ENCODE results near the gene OR6B2.

DNA sequence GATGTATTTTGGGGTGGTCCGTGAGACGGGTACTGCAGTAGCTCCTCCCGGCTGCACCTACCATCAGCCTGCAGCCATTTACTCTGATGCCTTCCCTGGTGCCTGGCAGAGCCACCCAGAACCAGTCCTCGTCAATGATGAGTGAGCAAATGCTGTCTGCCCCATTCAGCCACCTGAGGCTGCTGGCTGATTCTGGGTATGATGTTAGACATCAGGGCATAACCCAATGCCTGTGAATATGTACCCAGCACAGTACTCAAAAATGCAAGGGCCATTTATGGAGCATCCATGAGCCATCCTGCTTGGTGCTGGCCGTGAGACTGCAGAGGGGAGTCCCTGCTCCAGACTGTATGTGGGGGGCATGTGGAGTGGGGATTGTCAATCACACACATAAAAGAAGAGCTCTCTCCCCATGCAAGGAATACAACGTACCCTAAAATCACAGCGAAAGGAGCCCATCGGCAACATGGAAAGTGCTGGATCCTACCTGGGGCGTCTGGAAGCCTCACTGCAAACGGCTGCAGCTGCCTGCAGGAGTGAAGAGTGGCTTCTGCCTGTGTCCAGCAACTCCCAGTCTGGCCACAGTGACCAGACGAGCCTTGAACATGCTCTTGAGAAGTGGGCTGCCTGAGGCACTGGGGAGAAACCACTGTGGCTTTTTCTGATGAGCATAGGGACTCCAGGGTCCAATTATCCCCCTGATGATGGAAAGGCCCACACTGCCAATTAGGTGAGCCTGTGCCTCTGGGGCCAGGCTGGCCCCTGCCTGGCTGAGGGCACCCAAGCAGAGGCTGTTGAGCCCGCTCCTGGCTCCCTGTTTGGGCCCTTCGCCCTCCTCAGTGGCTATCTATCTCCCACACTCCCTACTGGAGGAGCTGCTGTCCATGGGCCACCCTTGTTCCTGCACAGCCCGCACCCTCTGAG lies 2.4 kb upstream of the OR6B2 start:
- TF ChIP-seq, protein P1, sequence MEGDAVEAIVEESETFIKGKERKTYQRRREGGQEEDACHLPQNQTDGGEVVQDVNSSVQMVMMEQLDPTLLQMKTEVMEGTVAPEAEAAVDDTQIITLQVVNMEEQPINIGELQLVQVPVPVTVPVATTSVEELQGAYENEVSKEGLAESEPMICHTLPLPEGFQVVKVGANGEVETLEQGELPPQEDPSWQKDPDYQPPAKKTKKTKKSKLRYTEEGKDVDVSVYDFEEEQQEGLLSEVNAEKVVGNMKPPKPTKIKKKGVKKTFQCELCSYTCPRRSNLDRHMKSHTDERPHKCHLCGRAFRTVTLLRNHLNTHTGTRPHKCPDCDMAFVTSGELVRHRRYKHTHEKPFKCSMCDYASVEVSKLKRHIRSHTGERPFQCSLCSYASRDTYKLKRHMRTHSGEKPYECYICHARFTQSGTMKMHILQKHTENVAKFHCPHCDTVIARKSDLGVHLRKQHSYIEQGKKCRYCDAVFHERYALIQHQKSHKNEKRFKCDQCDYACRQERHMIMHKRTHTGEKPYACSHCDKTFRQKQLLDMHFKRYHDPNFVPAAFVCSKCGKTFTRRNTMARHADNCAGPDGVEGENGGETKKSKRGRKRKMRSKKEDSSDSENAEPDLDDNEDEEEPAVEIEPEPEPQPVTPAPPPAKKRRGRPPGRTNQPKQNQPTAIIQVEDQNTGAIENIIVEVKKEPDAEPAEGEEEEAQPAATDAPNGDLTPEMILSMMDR (IDR thresholded peaks at IDR 0.05): no peak
- no peak for TF ChIP-seq EP300 (IDR thresholded peaks at IDR 0.05)

All from ovary (tissue), 3 donors.